GM10248 (cell line): ENCODE data around the gene GSTO2.

Experiments used
- CTCF ChIA-PET: fragments of 300-600 bp; sonication (Branson Sonifier 250); formaldehyde crosslinking; extraction: SDS; loops from one replicate; lab custom pipeline; 2021; ENCODE audit warnings: antibody characterized with exemption; lab: Yijun Ruan, JAX
- POLR2A ChIA-PET: fragments of 350-650 bp; sonication (Branson Sonifier 250); formaldehyde crosslinking; extraction: SDS; loops from one replicate; lab custom pipeline; 2020; ENCODE audit warnings: antibody characterized with exemption; lab: Yijun Ruan, JAX
- DNase-seq: peaks from one replicate; pipeline ENCODE4 v3.0.0; 2012; ENCODE audit errors: extremely low spot score
- CTCF ChIP-seq: IDR thresholded peaks from 2 replicates; pipeline ENCODE4 v1.5.1; 2012; ENCODE audit warnings: mild to moderate bottlenecking, low read depth; ENCODE audit errors: extremely low read depth, missing control alignments, control extremely low read depth

Gene GSTO2

GRCh38 chr10:104256335-104256961, 12.5 kb upstream of the GSTO2 start:
- DNase-seq: no peak
- ChIA-PET POLR2A (interaction anchor here (0.7 to 1.2 kb wide), 2 partner anchors 12 to 37 kb away, joined by 5 read pairs; partner anchors contain the start of gene GSTO2), CTCF (interaction anchor here (5.8 to 11.4 kb wide), 2 partner anchors 13 to 18 kb away, joined by 41 to 53 read pairs; partner anchors contain the start of gene GSTO2)
- TF ChIP-seq CTCF: no peak

- POLR2A ChIA-PET: interaction anchor here (1.2 kb wide), 1 partner anchor 11 kb away, joined by 5 read pairs; the partner anchor contains the start of gene GSTO2
- CTCF ChIA-PET: interaction anchor here (5.8 to 11.4 kb wide), 2 partner anchors 12 to 17 kb away, joined by 41 to 53 read pairs; partner anchors contain the start of gene GSTO2
- no peak for DNase-seq
- no peak for TF ChIP-seq CTCF
These were observed 11.7 kb upstream of the GSTO2 start for GRCh38 chr10:104257235-104257634.

GRCh38 chr10:104258209-104258608, 10.8 kb upstream of the GSTO2 start:
- ChIA-PET CTCF (interaction anchor here (5.8 to 11.4 kb wide), 2 partner anchors 11 to 16 kb away, joined by 41 to 53 read pairs; partner anchors contain the start of gene GSTO2), POLR2A (no interaction called here)

GRCh38 chr10:104259456-104259855, 9.5 kb upstream of the GSTO2 start:
- no peak for TF ChIP-seq CTCF
- CTCF ChIA-PET: interaction anchor here (1.4 to 11.4 kb wide), 2 partner anchors 15 to 20 kb away, joined by 3 to 53 read pairs; no protein-coding TSS in a partner anchor
- no peak for DNase-seq
- POLR2A ChIA-PET: no interaction called here

More at GRCh38 chr10:104258209-104258608, 10.8 kb upstream of the GSTO2 start:
- no peak for TF ChIP-seq CTCF
- no peak for DNase-seq

GRCh38 chr10:104259999-104260774, 8.8 kb upstream of the GSTO2 start:
- CTCF ChIA-PET: interaction anchor here (1.4 to 11.4 kb wide), 2 partner anchors 14 to 19 kb away, joined by 3 to 53 read pairs; no protein-coding TSS in a partner anchor
- no peak for TF ChIP-seq CTCF
- POLR2A ChIA-PET: no interaction called here
- no peak for DNase-seq

- DNase-seq: no peak
- POLR2A ChIA-PET: no interaction called here
- CTCF ChIA-PET: interaction anchor here (11.4 kb wide), 1 partner anchor 14 kb away, joined by 53 read pairs; no protein-coding TSS in a partner anchor
- TF ChIP-seq CTCF: no peak
These were observed 8.2 kb upstream of the GSTO2 start for GRCh38 chr10:104260775-104261115.
